GM12878 (cell line): ENCODE results near the gene ZMYND10. TPM values are rescaled to one million over a fixed set of nuclear protein-coding genes. Genes with fewer than 3 reads are reported as not detected.

ENCODE experiments used
- BMI1 ChIP-seq: fragments of 450-650 bp; IDR thresholded peaks from 2 replicates; pipeline ENCODE4 v1.6.1; 2016; ENCODE audit warnings: mild to moderate bottlenecking, moderate library complexity, borderline replicate concordance
- BRCA1 ChIP-seq: IDR thresholded peaks from 2 replicates; pipeline ENCODE4 v1.6.1; 2011; ENCODE audit warnings: low read depth, low read length, improper control_type of control experiment
- EZH2 ChIP-seq: IDR thresholded peaks from 2 replicates; pipeline ENCODE4 v1.6.1; 2012; ENCODE audit warnings: low read depth, mild to moderate bottlenecking, control low read depth, inconsistent platforms, low read length, borderline replicate concordance; ENCODE audit not compliant: control insufficient read depth
- FOS ChIP-seq: IDR thresholded peaks from 3 replicates; pipeline ENCODE4 v1.6.1; 2011; ENCODE audit warnings: borderline replicate concordance; ENCODE audit not compliant: insufficient read length; ENCODE audit errors: extremely low read depth
- HDAC2 ChIP-seq: fragments of 200-600 bp; sonication (generic); IDR thresholded peaks from 2 replicates; pipeline ENCODE4 v1.6.1; 2017
- MXI1 ChIP-seq: fragments of 150-350 bp; IDR thresholded peaks from 2 replicates; pipeline ENCODE4 v1.6.1; 2011; ENCODE audit warnings: low read depth, mild to moderate bottlenecking, inconsistent platforms, low read length, improper control_type of control experiment
- MYB ChIP-seq: fragments of 150-350 bp; IDR thresholded peaks from 2 replicates; pipeline ENCODE4 v1.6.1; 2014; ENCODE audit warnings: mild to moderate bottlenecking, low read depth, low read length, borderline replicate concordance
- NFYA ChIP-seq: IDR thresholded peaks from 2 replicates; pipeline ENCODE4 v1.6.1; 2011; ENCODE audit warnings: low read depth, mild to moderate bottlenecking, low read length, improper control_type of control experiment, borderline replicate concordance
- NFYB ChIP-seq: IDR thresholded peaks from 2 replicates; pipeline ENCODE4 v1.6.1; 2011; ENCODE audit warnings: low read depth, mild to moderate bottlenecking, low read length, improper control_type of control experiment, moderate library complexity; ENCODE audit not compliant: insufficient read depth
- PAX5 ChIP-seq: IDR thresholded peaks from 2 replicates; pipeline ENCODE4 v1.6.1; 2011; ENCODE audit warnings: low read depth, low read length, borderline replicate concordance
- POLR2AphosphoS2 ChIP-seq: IDR thresholded peaks from 2 replicates; pipeline ENCODE4 v1.6.1; 2011; ENCODE audit warnings: low read depth, mild to moderate bottlenecking, low read length, improper control_type of control experiment, moderate library complexity
- RAD21 ChIP-seq: IDR thresholded peaks from 2 replicates; pipeline ENCODE4 v1.6.1; 2011; ENCODE audit warnings: mild to moderate bottlenecking, low read depth, low read length, moderate library complexity; ENCODE audit not compliant: insufficient read depth
- RCOR1 ChIP-seq: conservative IDR thresholded peaks from 2 replicates; pipeline ENCODE4 v1.6.1; 2012; ENCODE audit warnings: low read depth, low read length, improper control_type of control experiment
- SMAD1 ChIP-seq: fragments of 450-650 bp; IDR thresholded peaks from 2 replicates; pipeline ENCODE4 v1.6.1; 2018; ENCODE audit warnings: mild to moderate bottlenecking, low read depth; ENCODE audit not compliant: partially characterized antibody
- SPI1 ChIP-seq: IDR thresholded peaks from 2 replicates; pipeline ENCODE4 v1.6.1; 2011; ENCODE audit warnings: low read depth, mild to moderate bottlenecking, low read length, moderate library complexity, borderline replicate concordance; ENCODE audit not compliant: insufficient read depth
- STAT1 ChIP-seq: fragments of 450-650 bp; conservative IDR thresholded peaks from 2 replicates; pipeline ENCODE4 v1.6.1; 2014; ENCODE audit warnings: antibody characterized with exemption, mild to moderate bottlenecking
- TARDBP ChIP-seq: IDR thresholded peaks from 2 replicates; pipeline ENCODE4 v1.6.1; 2016; ENCODE audit warnings: borderline replicate concordance
- TCF12 ChIP-seq: IDR thresholded peaks from 2 replicates; pipeline ENCODE4 v1.6.1; 2011; ENCODE audit warnings: low read depth, mild to moderate bottlenecking, low read length
- TCF3 ChIP-seq: IDR thresholded peaks from 2 replicates; pipeline ENCODE4 v1.6.1; 2012; ENCODE audit warnings: low read depth, mild to moderate bottlenecking, low read length, borderline replicate concordance; ENCODE audit not compliant: insufficient read depth
- YY1 ChIP-seq: IDR thresholded peaks from 2 replicates; pipeline ENCODE4 v1.6.1; 2011; ENCODE audit warnings: low read depth, mild to moderate bottlenecking, low read length
- ZZZ3 ChIP-seq: IDR thresholded peaks from 2 replicates; pipeline ENCODE4 v1.6.1; 2011; ENCODE audit warnings: low read depth; ENCODE audit not compliant: control insufficient read depth, insufficient read length
- polyA plus RNA-seq, 11 experiments: library from polyadenylated mRNA; depleted of rRNA in 4 of 11; unstranded in 6 of 11; stranded (reverse) in 5 of 11; fragments of >200 nt; fragmentation: Nextera tagmentation in 4 of 11; fragmentation: Illumina TruSeq in 1 of 11; extraction: Ambion mirVana in 4 of 11; extraction: Trizol in 1 of 11; gene quantifications; 1 replicate in 1 of 11; 2 replicates in 10 of 11; pipeline versions ENCODE4 v1.2.1 to v1.2.3, GENCODE V29; 2011 to 2016; ENCODE audit warnings: inconsistent platforms in 2 of 11, missing spikeins in 2 of 11, low read depth in 1 of 11
- total RNA-seq, 4 experiments: library from RNA; depleted of rRNA in 3 of 4; stranded (reverse); fragments of >200 nt in 3 of 4; fragmentation: Illumina TruSeq in 1 of 4; extraction: Trizol in 1 of 4; gene quantifications; 2 replicates each; pipeline versions ENCODE4 v1.2.1 to v1.2.3, GENCODE V29; 2013 to 2021
- TF ChIP-seq, protein P1 (sequence below): fragments of 450-650 bp; IDR thresholded peaks from 2 replicates; pipeline ENCODE4 v1.6.1; 2016; ENCODE audit warnings: mild to moderate bottlenecking
- TF ChIP-seq, protein P2 (sequence below): IDR thresholded peaks from 2 replicates; pipeline ENCODE4 v1.6.1; 2011; ENCODE audit warnings: low read depth, mild to moderate bottlenecking, low read length, moderate library complexity, borderline replicate concordance; ENCODE audit errors: extremely low read depth
- TF ChIP-seq, protein P3 (sequence below): fragments of 150-350 bp; IDR thresholded peaks from 2 replicates; pipeline ENCODE4 v1.6.1; 2014; ENCODE audit warnings: mild to moderate bottlenecking, low read depth, low read length
- TF ChIP-seq, protein P4 (sequence below): IDR thresholded peaks from 2 replicates; pipeline ENCODE4 v1.6.1; 2011; ENCODE audit warnings: borderline replicate concordance, low read depth, mild to moderate bottlenecking, moderate library complexity, mixed read lengths, low read length; ENCODE audit not compliant: insufficient read depth; ENCODE audit errors: extremely low read length

Gene ZMYND10
- total and polyA plus RNA-seq, 10 of the 15 experiments (the other 5 are each of a cell fraction or from before 2014, with no cell fraction given), result 0.11 to 1.0 (median 0.37) TPM

DNA sequence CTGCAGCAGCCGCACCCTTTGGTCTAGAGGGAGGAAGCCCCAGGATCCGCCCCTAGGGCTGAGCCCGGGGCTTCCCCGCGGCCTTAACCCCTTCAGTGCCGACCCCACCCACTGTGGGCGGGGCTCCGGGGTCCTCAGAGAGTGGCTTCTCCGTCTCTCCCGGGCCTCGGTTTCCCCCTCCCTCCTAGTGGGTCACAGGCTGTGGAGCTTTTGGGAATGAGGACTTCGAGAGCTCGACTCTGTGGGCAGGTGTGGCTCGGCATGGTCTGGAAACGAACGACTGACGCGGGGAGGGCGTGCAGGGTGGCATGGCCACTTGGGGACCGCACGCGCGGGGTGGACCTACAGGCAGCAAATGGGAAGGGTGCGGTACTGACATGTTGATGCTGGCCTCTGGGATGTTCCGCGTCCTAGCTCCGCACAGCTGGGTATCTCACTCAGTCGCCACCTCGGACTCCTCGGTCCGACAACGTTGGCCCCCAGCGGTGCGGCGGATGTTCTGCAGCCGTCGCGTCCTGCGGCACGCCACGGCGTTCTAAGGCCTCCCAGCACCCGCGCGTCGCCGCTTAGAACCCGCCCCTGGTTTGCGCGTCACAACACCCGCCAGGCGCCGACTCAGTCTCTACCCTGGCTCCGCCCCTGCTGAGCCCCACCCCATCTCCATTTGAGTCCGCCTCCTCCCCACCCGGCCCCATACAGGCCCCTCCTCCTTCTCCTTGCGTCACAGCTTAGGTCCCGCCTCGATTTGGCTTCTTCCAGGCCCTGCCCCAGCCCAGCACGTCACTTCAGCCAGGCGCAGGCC, 46.5 kb downstream of the ZMYND10 start, which contains the start of the genes HYAL3 and NAA80 (continued):
- TF ChIP-seq, protein P1, sequence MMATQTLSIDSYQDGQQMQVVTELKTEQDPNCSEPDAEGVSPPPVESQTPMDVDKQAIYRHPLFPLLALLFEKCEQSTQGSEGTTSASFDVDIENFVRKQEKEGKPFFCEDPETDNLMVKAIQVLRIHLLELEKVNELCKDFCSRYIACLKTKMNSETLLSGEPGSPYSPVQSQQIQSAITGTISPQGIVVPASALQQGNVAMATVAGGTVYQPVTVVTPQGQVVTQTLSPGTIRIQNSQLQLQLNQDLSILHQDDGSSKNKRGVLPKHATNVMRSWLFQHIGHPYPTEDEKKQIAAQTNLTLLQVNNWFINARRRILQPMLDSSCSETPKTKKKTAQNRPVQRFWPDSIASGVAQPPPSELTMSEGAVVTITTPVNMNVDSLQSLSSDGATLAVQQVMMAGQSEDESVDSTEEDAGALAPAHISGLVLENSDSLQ, result no peak
- TF ChIP-seq RCOR1, result no peak
- peak; percentile 2; the same call in 1 of the 2 replicates for TF ChIP-seq TCF12
- no peak for TF ChIP-seq STAT1
- TF ChIP-seq, protein P2, sequence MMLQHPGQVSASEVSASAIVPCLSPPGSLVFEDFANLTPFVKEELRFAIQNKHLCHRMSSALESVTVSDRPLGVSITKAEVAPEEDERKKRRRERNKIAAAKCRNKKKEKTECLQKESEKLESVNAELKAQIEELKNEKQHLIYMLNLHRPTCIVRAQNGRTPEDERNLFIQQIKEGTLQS, result no peak
- no peak for TF ChIP-seq NFYB
- no peak for TF ChIP-seq NFYA
- no peak for TF ChIP-seq EZH2
- TF ChIP-seq, protein P3, sequence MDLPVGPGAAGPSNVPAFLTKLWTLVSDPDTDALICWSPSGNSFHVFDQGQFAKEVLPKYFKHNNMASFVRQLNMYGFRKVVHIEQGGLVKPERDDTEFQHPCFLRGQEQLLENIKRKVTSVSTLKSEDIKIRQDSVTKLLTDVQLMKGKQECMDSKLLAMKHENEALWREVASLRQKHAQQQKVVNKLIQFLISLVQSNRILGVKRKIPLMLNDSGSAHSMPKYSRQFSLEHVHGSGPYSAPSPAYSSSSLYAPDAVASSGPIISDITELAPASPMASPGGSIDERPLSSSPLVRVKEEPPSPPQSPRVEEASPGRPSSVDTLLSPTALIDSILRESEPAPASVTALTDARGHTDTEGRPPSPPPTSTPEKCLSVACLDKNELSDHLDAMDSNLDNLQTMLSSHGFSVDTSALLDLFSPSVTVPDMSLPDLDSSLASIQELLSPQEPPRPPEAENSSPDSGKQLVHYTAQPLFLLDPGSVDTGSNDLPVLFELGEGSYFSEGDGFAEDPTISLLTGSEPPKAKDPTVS, result no peak
- no peak for TF ChIP-seq BMI1
- no peak for TF ChIP-seq ZZZ3
- TF ChIP-seq FOS, result no peak
- peak; percentile 81; the same call in 1 of the 2 replicates for TF ChIP-seq POLR2AphosphoS2
- peak; percentile 43; the same call in 1 of the 2 replicates for TF ChIP-seq SPI1
- TF ChIP-seq MXI1, result no peak; the same call in 1 of the 2 replicates
- no peak for TF ChIP-seq BRCA1
- TF ChIP-seq HDAC2, result no peak
- TF ChIP-seq TARDBP, result no peak
- TF ChIP-seq TCF3, result no peak
- no peak for TF ChIP-seq RAD21
- TF ChIP-seq, protein P4, sequence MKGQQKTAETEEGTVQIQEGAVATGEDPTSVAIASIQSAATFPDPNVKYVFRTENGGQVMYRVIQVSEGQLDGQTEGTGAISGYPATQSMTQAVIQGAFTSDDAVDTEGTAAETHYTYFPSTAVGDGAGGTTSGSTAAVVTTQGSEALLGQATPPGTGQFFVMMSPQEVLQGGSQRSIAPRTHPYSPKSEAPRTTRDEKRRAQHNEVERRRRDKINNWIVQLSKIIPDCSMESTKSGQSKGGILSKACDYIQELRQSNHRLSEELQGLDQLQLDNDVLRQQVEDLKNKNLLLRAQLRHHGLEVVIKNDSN, result no peak
- TF ChIP-seq SMAD1, result no peak
- TF ChIP-seq MYB, result no peak
- TF ChIP-seq YY1, result 0 out of 2 replicates have a peak, but pooled peaks have one; percentile 12
- no peak for TF ChIP-seq PAX5
